ENCODE data around the gene KISS1R. TPM values are rescaled to one million over a fixed set of nuclear protein-coding genes. Genes with fewer than 3 reads are reported as not detected.

Gene KISS1R
- polyA plus RNA-seq (2013, experiment 1 of 2), result 0.29 TPM
- 0.39 TPM for polyA plus RNA-seq (2013, experiment 2 of 2)

GRCh38 chr19:917323-918151 is at the start of gene KISS1R:
Gene KISS1R, plus strand, starts transcription at chr19:917333. Its CDS starts 170 bp downstream, at chr19:917503.
- H2AK5ac ChIP-seq (ENCODE audit: low read depth, low read length), result peak within 1 kb of the TSS; percentile 92
- H3K4me1 ChIP-seq (ENCODE audit: control insufficient read depth in 2 of 2, insufficient read depth in 1 of 2, low read depth in 1 of 2, low read length in 2 of 2), result peaks cover 6 to 7% of the 10 kb centered on the region in 2 donors
- no peaks in the 10 kb centered on the region for H3K9me3 ChIP-seq (replicated peaks in 1 of 2; ENCODE audit: control insufficient read depth in 2 of 2, insufficient read depth in 1 of 2, low read depth in 1 of 2, low read length in 2 of 2)
- H4K8ac ChIP-seq (ENCODE audit: low read depth, low read length), result no peak within 1 kb of the TSS
- no peak within 1 kb of the TSS for H3K27ac ChIP-seq (replicated peaks; ENCODE audit: low read length)
- H3K36me3 ChIP-seq (replicated peaks in 1 of 2; ENCODE audit: control insufficient read depth in 2 of 2, insufficient read depth in 2 of 2, low read length in 2 of 2), result peaks cover 0 to 14% of the 10 kb centered on the region in 2 donors
- no peak within 1 kb of the TSS for H3K4ac ChIP-seq (ENCODE audit: low read length)
- peak within 1 kb of the TSS; percentile 98 for H2BK15ac ChIP-seq (ENCODE audit: low read length)
- peak within 1 kb of the TSS; percentile 39 for H2BK5ac ChIP-seq (ENCODE audit: low read length)
- peak within 1 kb of the TSS; percentile 96 for H3K18ac ChIP-seq (ENCODE audit: low read length)
- H3K4me2 ChIP-seq (ENCODE audit: insufficient read depth, low read length, poor library complexity, severe bottlenecking), result peak within 1 kb of the TSS; percentile 86
- H2BK12ac ChIP-seq (ENCODE audit: low read length), result peak within 1 kb of the TSS; percentile 94
- peak within 1 kb of the TSS; percentile 73 for H3K23ac ChIP-seq (ENCODE audit: low read depth, low read length, poor library complexity)
- peak within 1 kb of the TSS; percentile 94 for H2BK120ac ChIP-seq (ENCODE audit: low read depth, low read length)
- peak within 1 kb of the TSS; percentile 90 for H2AFZ ChIP-seq (ENCODE audit: low read length)
- peak within 1 kb of the TSS; percentile 94 for H3K14ac ChIP-seq (ENCODE audit: low read length)
- H4K91ac ChIP-seq (ENCODE audit: low read depth, low read length, poor library complexity), result no peak within 1 kb of the TSS
- peak within 1 kb of the TSS; percentile 88 for H3K9ac ChIP-seq (ENCODE audit: low read depth, low read length, poor library complexity)
- DNase-seq (ENCODE audit: low spot score), result peak; percentile 77
- H3K4me3 ChIP-seq (ENCODE audit: low read length in 2 of 2), result peak within 1 kb of the TSS; percentile 59 to 80
- WGBS, 2 donors (ENCODE audit: extremely low coverage in 2 of 2, insufficient read length in 2 of 2, insufficient replicate concordance in 1 of 2), result no CpG with 5 or more reads among the region's 87 CpGs
- H3K79me1 ChIP-seq (ENCODE audit: low read depth, low read length), result peaks cover 2% of the 10 kb centered on the region
- H3K27me3 ChIP-seq (ENCODE audit: control insufficient read depth in 3 of 3, insufficient read depth in 3 of 3, low read depth in 1 of 3, low read length in 3 of 3), result peaks cover 0 to 50% (median 24%) of the 10 kb centered on the region in 3 experiments

- WGBS, 2 donors (ENCODE audit: extremely low coverage in 2 of 2, insufficient read length in 2 of 2, insufficient replicate concordance in 1 of 2), result no CpG with 5 or more reads among the region's 39 CpGs
- DNase-seq (ENCODE audit: low spot score), result no peak
- no peak overlapping the region for H3K14ac ChIP-seq (ENCODE audit: low read length)
These were observed 49.2 kb upstream of the KISS1R start for GRCh38 chr19:867855-868457.

GRCh38 chr19:868458-869244 is 48.5 kb upstream of the KISS1R start:
- no peaks in the 10 kb centered on the region for H3K9me3 ChIP-seq (replicated peaks in 1 of 2; ENCODE audit: control insufficient read depth in 2 of 2, insufficient read depth in 1 of 2, low read depth in 1 of 2, low read length in 2 of 2)
- no peak overlapping the region for H4K91ac ChIP-seq (ENCODE audit: low read depth, low read length, poor library complexity)
- H3K36me3 ChIP-seq (replicated peaks in 1 of 2; ENCODE audit: control insufficient read depth in 2 of 2, insufficient read depth in 2 of 2, low read length in 2 of 2), result peaks cover 26 to 51% of the 10 kb centered on the region in 2 donors
- no peak overlapping the region for H3K14ac ChIP-seq (ENCODE audit: low read length)
- H3K4me3 ChIP-seq (ENCODE audit: low read length in 2 of 2), result no peak overlapping the region
- no peak overlapping the region for H3K4me2 ChIP-seq (ENCODE audit: insufficient read depth, low read length, poor library complexity, severe bottlenecking)
- no peak overlapping the region for H3K18ac ChIP-seq (ENCODE audit: low read length)
- peak overlapping the region; percentile 82 for H4K8ac ChIP-seq (ENCODE audit: low read depth, low read length)
- H3K27me3 ChIP-seq (ENCODE audit: control insufficient read depth in 3 of 3, insufficient read depth in 3 of 3, low read depth in 1 of 3, low read length in 3 of 3), result no peaks in the 10 kb centered on the region
- no peak for DNase-seq (ENCODE audit: low spot score)
- H3K23ac ChIP-seq (ENCODE audit: low read depth, low read length, poor library complexity), result peak overlapping the region; percentile 91
- no peak overlapping the region for H2BK120ac ChIP-seq (ENCODE audit: low read depth, low read length)
- H3K9ac ChIP-seq (ENCODE audit: low read depth, low read length, poor library complexity), result no peak overlapping the region
- H3K4ac ChIP-seq (ENCODE audit: low read length), result no peak overlapping the region
- peaks cover 0 to 5% of the 10 kb centered on the region in 2 donors for H3K4me1 ChIP-seq (ENCODE audit: control insufficient read depth in 2 of 2, insufficient read depth in 1 of 2, low read depth in 1 of 2, low read length in 2 of 2)
- H2BK15ac ChIP-seq (ENCODE audit: low read length), result no peak overlapping the region
- H3K79me1 ChIP-seq (ENCODE audit: low read depth, low read length), result peaks cover 4% of the 10 kb centered on the region
- no peak overlapping the region for H2BK12ac ChIP-seq (ENCODE audit: low read length)
- no peak overlapping the region for H2AK5ac ChIP-seq (ENCODE audit: low read depth, low read length)
- no peak overlapping the region for H3K27ac ChIP-seq (replicated peaks; ENCODE audit: low read length)
- H2AFZ ChIP-seq (ENCODE audit: low read length), result no peak overlapping the region
- no CpG with 5 or more reads among the region's 34 CpGs for WGBS, 2 donors (ENCODE audit: extremely low coverage in 2 of 2, insufficient read length in 2 of 2, insufficient replicate concordance in 1 of 2)
- no peak overlapping the region for H2BK5ac ChIP-seq (ENCODE audit: low read length)

More at GRCh38 chr19:867855-868457, 49.2 kb upstream of the KISS1R start:
- Histone ChIP-seq H2BK12ac (ENCODE audit: low read length) (no peak overlapping the region), H3K4ac (ENCODE audit: low read length) (no peak overlapping the region), H3K4me1 (ENCODE audit: control insufficient read depth in 2 of 2, insufficient read depth in 1 of 2, low read depth in 1 of 2, low read length in 2 of 2) (peaks cover 0 to 5% of the 10 kb centered on the region in 2 donors), H2BK15ac (ENCODE audit: low read length) (no peak overlapping the region), H3K4me3 (ENCODE audit: low read length in 2 of 2) (no peak overlapping the region), H3K36me3 (replicated peaks in 1 of 2; ENCODE audit: control insufficient read depth in 2 of 2, insufficient read depth in 2 of 2, low read length in 2 of 2) (peaks cover 22 to 47% of the 10 kb centered on the region in 2 donors), H3K27me3 (ENCODE audit: control insufficient read depth in 3 of 3, insufficient read depth in 3 of 3, low read depth in 1 of 3, low read length in 3 of 3) (peaks cover 0 to 5% (median 2%) of the 10 kb centered on the region in 3 experiments), H3K79me1 (ENCODE audit: low read depth, low read length) (peaks cover 1% of the 10 kb centered on the region), H2AK5ac (ENCODE audit: low read depth, low read length) (no peak overlapping the region), H3K4me2 (ENCODE audit: insufficient read depth, low read length, poor library complexity, severe bottlenecking) (no peak overlapping the region), H3K27ac (replicated peaks; ENCODE audit: low read length) (no peak overlapping the region), H2AFZ (ENCODE audit: low read length) (no peak overlapping the region), H3K23ac (ENCODE audit: low read depth, low read length, poor library complexity) (peak overlapping the region; percentile 91), H4K8ac (ENCODE audit: low read depth, low read length) (no peak overlapping the region), H2BK5ac (ENCODE audit: low read length) (no peak overlapping the region), H3K18ac (ENCODE audit: low read length) (no peak overlapping the region), H2BK120ac (ENCODE audit: low read depth, low read length) (no peak overlapping the region), H3K9me3 (replicated peaks in 1 of 2; ENCODE audit: control insufficient read depth in 2 of 2, insufficient read depth in 1 of 2, low read depth in 1 of 2, low read length in 2 of 2) (peaks cover 0 to 3% of the 10 kb centered on the region in 2 donors), H4K91ac (ENCODE audit: low read depth, low read length, poor library complexity) (no peak overlapping the region), H3K9ac (ENCODE audit: low read depth, low read length, poor library complexity) (no peak overlapping the region)

All from neuronal stem cell (in vitro differentiated cells).